GM18520 (cell line): ENCODE measurements around the gene VPS8.
"Not testable (repeated sequence)": the region's sequence is repeated elsewhere in the genome, so short reads cannot be mapped to it uniquely, and the experiment has no call there.

Source experiments
- ATAC-seq: cut with Tn5 transposase; IDR thresholded peaks from one replicate; pipeline ENCODE4 v1.9.1; 2021; ENCODE audit not compliant: unreplicated experiment

The VPS8 gene

GRCh38 chr3:184954251-184954650, 142.3 kb downstream of the VPS8 start:
- no peak for ATAC-seq

- ATAC-seq: not testable (repeated sequence)
Observed at GRCh38 chr3:184954851-184955250, 142.9 kb downstream of the VPS8 start.

- ATAC-seq: no peak
Observed at GRCh38 chr3:184965639-184966430, 153.9 kb downstream of the VPS8 start.

GRCh38 chr3:184968115-184968514, 156.1 kb downstream of the VPS8 start:
- ATAC-seq: no peak

- ATAC-seq: no peak
Observed at GRCh38 chr3:184970186-184970585, 158.2 kb downstream of the VPS8 start.

- ATAC-seq: no peak
Observed at GRCh38 chr3:184977796-184978195, 165.8 kb downstream of the VPS8 start.

- ATAC-seq: no peak
Observed at GRCh38 chr3:184981071-184981470, 169.1 kb downstream of the VPS8 start.

GRCh38 chr3:184982076-184982475, 170.1 kb downstream of the VPS8 start:
- ATAC-seq: no peak

- no peak for ATAC-seq
Observed at GRCh38 chr3:184985586-184985985, 173.6 kb downstream of the VPS8 start.

GRCh38 chr3:184986366-184986889, 174.5 kb downstream of the VPS8 start:
- no peak for ATAC-seq

GRCh38 chr3:184993394-184993793, 181.4 kb downstream of the VPS8 start:
- ATAC-seq: no peak

- ATAC-seq: not testable (repeated sequence)
Observed at GRCh38 chr3:185003876-185004275, 191.9 kb downstream of the VPS8 start.

- no peak for ATAC-seq
Observed at GRCh38 chr3:185009650-185010049, 197.7 kb downstream of the VPS8 start.

- not testable (repeated sequence) for ATAC-seq
Observed at GRCh38 chr3:185017584-185017983, 205.6 kb downstream of the VPS8 start.

- not testable (repeated sequence) for ATAC-seq
Observed at GRCh38 chr3:185017996-185018395, 206.0 kb downstream of the VPS8 start.

- no peak for ATAC-seq
Observed at GRCh38 chr3:185021256-185021655, 209.3 kb downstream of the VPS8 start.

GRCh38 chr3:185024406-185024805, 212.4 kb downstream of the VPS8 start:
- no peak for ATAC-seq

- no peak for ATAC-seq
Observed at GRCh38 chr3:185024966-185025365, 213.0 kb downstream of the VPS8 start.

- ATAC-seq: no peak
Observed at GRCh38 chr3:185028121-185028520, 216.2 kb downstream of the VPS8 start.

- no peak for ATAC-seq
Observed at GRCh38 chr3:185029086-185029485, 217.1 kb downstream of the VPS8 start.

GRCh38 chr3:185030399-185030798, 218.4 kb downstream of the VPS8 start:
- no peak for ATAC-seq

GRCh38 chr3:185030951-185031350, 219.0 kb downstream of the VPS8 start:
- ATAC-seq: no peak

GRCh38 chr3:185037801-185038200, 225.8 kb downstream of the VPS8 start:
- ATAC-seq: no peak
